Measurements from ENCODE around the gene HECW1.

The HECW1 gene

GRCh38 chr7:43294080-43294630 is 181.7 kb downstream of the HECW1 start:
- Histone ChIP-seq H3K4me3 (ENCODE audit: low read length) (no peak overlapping the region), H3K27ac (ENCODE audit: low read depth, low read length) (no peak overlapping the region), H3K27me3 (ENCODE audit: control insufficient read depth, insufficient read depth, low read length) (no peaks in the 10 kb centered on the region), H3K36me3 (ENCODE audit: control insufficient read depth, insufficient read depth, low read length) (no peaks in the 10 kb centered on the region), H3K9ac (ENCODE audit: low read length) (no peak overlapping the region), H3K4me1 (ENCODE audit: control insufficient read depth, insufficient read depth, low read length) (no peaks in the 10 kb centered on the region)

- Histone ChIP-seq H3K27ac (ENCODE audit: low read depth, low read length) (no peak overlapping the region), H3K9ac (ENCODE audit: low read length) (no peak overlapping the region), H3K4me3 (ENCODE audit: low read length) (no peak overlapping the region), H3K4me1 (ENCODE audit: control insufficient read depth, insufficient read depth, low read length) (no peaks in the 10 kb centered on the region), H3K36me3 (ENCODE audit: control insufficient read depth, insufficient read depth, low read length) (no peaks in the 10 kb centered on the region), H3K27me3 (ENCODE audit: control insufficient read depth, insufficient read depth, low read length) (no peaks in the 10 kb centered on the region)
These were observed 183.0 kb downstream of the HECW1 start for GRCh38 chr7:43295429-43295828.

- H3K36me3 ChIP-seq (ENCODE audit: control insufficient read depth, insufficient read depth, low read length) = no peaks in the 10 kb centered on the region
- H3K4me1 ChIP-seq (ENCODE audit: control insufficient read depth, insufficient read depth, low read length) = no peaks in the 10 kb centered on the region
- no peak overlapping the region for H3K27ac ChIP-seq (ENCODE audit: low read depth, low read length)
- no peak overlapping the region for H3K4me3 ChIP-seq (ENCODE audit: low read length)
- no peak overlapping the region for H3K9ac ChIP-seq (ENCODE audit: low read length)
- no peaks in the 10 kb centered on the region for H3K27me3 ChIP-seq (ENCODE audit: control insufficient read depth, insufficient read depth, low read length)
These were observed 183.9 kb downstream of the HECW1 start for GRCh38 chr7:43296306-43296705.

GRCh38 chr7:43298617-43299016 is 186.2 kb downstream of the HECW1 start:
- Histone ChIP-seq H3K27me3 (ENCODE audit: control insufficient read depth, insufficient read depth, low read length) (no peaks in the 10 kb centered on the region), H3K27ac (ENCODE audit: low read depth, low read length) (no peak overlapping the region), H3K4me1 (ENCODE audit: control insufficient read depth, insufficient read depth, low read length) (no peaks in the 10 kb centered on the region), H3K36me3 (ENCODE audit: control insufficient read depth, insufficient read depth, low read length) (no peaks in the 10 kb centered on the region), H3K9ac (ENCODE audit: low read length) (no peak overlapping the region), H3K4me3 (ENCODE audit: low read length) (no peak overlapping the region)

- no peak overlapping the region for H3K9ac ChIP-seq (ENCODE audit: low read length)
- H3K4me3 ChIP-seq (ENCODE audit: low read length) = no peak overlapping the region
- no peaks in the 10 kb centered on the region for H3K36me3 ChIP-seq (ENCODE audit: control insufficient read depth, insufficient read depth, low read length)
- no peaks in the 10 kb centered on the region for H3K27me3 ChIP-seq (ENCODE audit: control insufficient read depth, insufficient read depth, low read length)
- H3K27ac ChIP-seq (ENCODE audit: low read depth, low read length) = no peak overlapping the region
- H3K4me1 ChIP-seq (ENCODE audit: control insufficient read depth, insufficient read depth, low read length) = no peaks in the 10 kb centered on the region
These were observed 187.7 kb downstream of the HECW1 start for GRCh38 chr7:43300121-43300520.

- Histone ChIP-seq H3K9ac (ENCODE audit: low read length) (no peak overlapping the region), H3K27me3 (ENCODE audit: control insufficient read depth, insufficient read depth, low read length) (no peaks in the 10 kb centered on the region), H3K4me3 (ENCODE audit: low read length) (no peak overlapping the region), H3K36me3 (ENCODE audit: control insufficient read depth, insufficient read depth, low read length) (no peaks in the 10 kb centered on the region), H3K27ac (ENCODE audit: low read depth, low read length) (no peak overlapping the region), H3K4me1 (ENCODE audit: control insufficient read depth, insufficient read depth, low read length) (no peaks in the 10 kb centered on the region)
These were observed 189.8 kb downstream of the HECW1 start for GRCh38 chr7:43302211-43302711.

GRCh38 chr7:43302773-43303460 is 190.5 kb downstream of the HECW1 start:
- H3K4me1 ChIP-seq (ENCODE audit: control insufficient read depth, insufficient read depth, low read length) = no peaks in the 10 kb centered on the region
- no peak overlapping the region for H3K9ac ChIP-seq (ENCODE audit: low read length)
- H3K27ac ChIP-seq (ENCODE audit: low read depth, low read length) = no peak overlapping the region
- H3K27me3 ChIP-seq (ENCODE audit: control insufficient read depth, insufficient read depth, low read length) = no peaks in the 10 kb centered on the region
- no peak overlapping the region for H3K4me3 ChIP-seq (ENCODE audit: low read length)
- H3K36me3 ChIP-seq (ENCODE audit: control insufficient read depth, insufficient read depth, low read length) = no peaks in the 10 kb centered on the region

GRCh38 chr7:43303740-43304241 is 191.3 kb downstream of the HECW1 start:
- Histone ChIP-seq H3K4me1 (ENCODE audit: control insufficient read depth, insufficient read depth, low read length) (no peaks in the 10 kb centered on the region), H3K27ac (ENCODE audit: low read depth, low read length) (no peak overlapping the region), H3K4me3 (ENCODE audit: low read length) (no peak overlapping the region), H3K9ac (ENCODE audit: low read length) (no peak overlapping the region), H3K27me3 (ENCODE audit: control insufficient read depth, insufficient read depth, low read length) (no peaks in the 10 kb centered on the region), H3K36me3 (ENCODE audit: control insufficient read depth, insufficient read depth, low read length) (no peaks in the 10 kb centered on the region)

GRCh38 chr7:43306404-43306803 is 194.0 kb downstream of the HECW1 start:
- Histone ChIP-seq H3K27ac (ENCODE audit: low read depth, low read length) (no peak overlapping the region), H3K4me3 (ENCODE audit: low read length) (no peak overlapping the region), H3K36me3 (ENCODE audit: control insufficient read depth, insufficient read depth, low read length) (no peaks in the 10 kb centered on the region), H3K4me1 (ENCODE audit: control insufficient read depth, insufficient read depth, low read length) (no peaks in the 10 kb centered on the region), H3K27me3 (ENCODE audit: control insufficient read depth, insufficient read depth, low read length) (no peaks in the 10 kb centered on the region), H3K9ac (ENCODE audit: low read length) (no peak overlapping the region)

GRCh38 chr7:43307522-43307921 is 195.1 kb downstream of the HECW1 start:
- no peaks in the 10 kb centered on the region for H3K27me3 ChIP-seq (ENCODE audit: control insufficient read depth, insufficient read depth, low read length)
- no peak overlapping the region for H3K4me3 ChIP-seq (ENCODE audit: low read length)
- no peaks in the 10 kb centered on the region for H3K4me1 ChIP-seq (ENCODE audit: control insufficient read depth, insufficient read depth, low read length)
- no peak overlapping the region for H3K27ac ChIP-seq (ENCODE audit: low read depth, low read length)
- no peaks in the 10 kb centered on the region for H3K36me3 ChIP-seq (ENCODE audit: control insufficient read depth, insufficient read depth, low read length)
- no peak overlapping the region for H3K9ac ChIP-seq (ENCODE audit: low read length)

GRCh38 chr7:43308913-43309705 is 196.7 kb downstream of the HECW1 start:
- H3K27ac ChIP-seq (ENCODE audit: low read depth, low read length) = no peak overlapping the region
- no peak overlapping the region for H3K4me3 ChIP-seq (ENCODE audit: low read length)
- no peaks in the 10 kb centered on the region for H3K36me3 ChIP-seq (ENCODE audit: control insufficient read depth, insufficient read depth, low read length)
- H3K9ac ChIP-seq (ENCODE audit: low read length) = no peak overlapping the region
- H3K27me3 ChIP-seq (ENCODE audit: control insufficient read depth, insufficient read depth, low read length) = no peaks in the 10 kb centered on the region
- H3K4me1 ChIP-seq (ENCODE audit: control insufficient read depth, insufficient read depth, low read length) = no peaks in the 10 kb centered on the region

- Histone ChIP-seq H3K4me3 (ENCODE audit: low read length) (no peak overlapping the region), H3K36me3 (ENCODE audit: control insufficient read depth, insufficient read depth, low read length) (no peaks in the 10 kb centered on the region), H3K27me3 (ENCODE audit: control insufficient read depth, insufficient read depth, low read length) (no peaks in the 10 kb centered on the region), H3K27ac (ENCODE audit: low read depth, low read length) (no peak overlapping the region), H3K4me1 (ENCODE audit: control insufficient read depth, insufficient read depth, low read length) (no peaks in the 10 kb centered on the region), H3K9ac (ENCODE audit: low read length) (no peak overlapping the region)
These were observed 197.2 kb downstream of the HECW1 start for GRCh38 chr7:43309706-43310022.
